ENCODE measurements around the gene SSBP3. TPM values are rescaled to one million over a fixed set of nuclear protein-coding genes. Genes with fewer than 3 reads are reported as not detected.

Gene SSBP3
- total RNA-seq, 2 experiments from 2014 or later, result 16.5 to 44.9 TPM

GRCh38 chr1:54252371-54252936, 153.7 kb downstream of the SSBP3 start:
- no TSS peak for BruUV-seq (replicated peaks)
- Histone ChIP-seq H3K4me2 (ENCODE audit: low read length) (no peak overlapping the region), H3K9me3 (ENCODE audit: low read length) (no peaks in the 10 kb centered on the region), H3K4me1 (ENCODE audit: insufficient read depth, low read length, poor library complexity, severe bottlenecking) (no peaks in the 10 kb centered on the region), H3K9me2 (ENCODE audit: insufficient read depth, low read length) (no peaks in the 10 kb centered on the region), H3K36me3 (ENCODE audit: insufficient read depth, low read length) (no peaks in the 10 kb centered on the region), H3K27ac (ENCODE audit: low read depth, low read length, poor library complexity, severe bottlenecking) (no peak overlapping the region), H4K20me1 (ENCODE audit: insufficient read depth, low read length) (no peaks in the 10 kb centered on the region), H2AFZ (ENCODE audit: low read length) (no peak overlapping the region), H3K4me3 (ENCODE audit: low read depth, low read length, poor library complexity, severe bottlenecking) (no peak overlapping the region), H3K79me2 (ENCODE audit: insufficient read depth, low read depth, low read length) (no peaks in the 10 kb centered on the region)
- ChIA-PET POLR2A (interaction anchor here (0.8 kb wide), 1 partner anchor 25 kb away, joined by 4 read pairs; no protein-coding TSS in a partner anchor), CTCF (ENCODE audit: unreplicated experiment) (no interaction called here)
- DNase-seq (ENCODE audit: low spot score), result no peak
- TF ChIP-seq, protein P1, sequence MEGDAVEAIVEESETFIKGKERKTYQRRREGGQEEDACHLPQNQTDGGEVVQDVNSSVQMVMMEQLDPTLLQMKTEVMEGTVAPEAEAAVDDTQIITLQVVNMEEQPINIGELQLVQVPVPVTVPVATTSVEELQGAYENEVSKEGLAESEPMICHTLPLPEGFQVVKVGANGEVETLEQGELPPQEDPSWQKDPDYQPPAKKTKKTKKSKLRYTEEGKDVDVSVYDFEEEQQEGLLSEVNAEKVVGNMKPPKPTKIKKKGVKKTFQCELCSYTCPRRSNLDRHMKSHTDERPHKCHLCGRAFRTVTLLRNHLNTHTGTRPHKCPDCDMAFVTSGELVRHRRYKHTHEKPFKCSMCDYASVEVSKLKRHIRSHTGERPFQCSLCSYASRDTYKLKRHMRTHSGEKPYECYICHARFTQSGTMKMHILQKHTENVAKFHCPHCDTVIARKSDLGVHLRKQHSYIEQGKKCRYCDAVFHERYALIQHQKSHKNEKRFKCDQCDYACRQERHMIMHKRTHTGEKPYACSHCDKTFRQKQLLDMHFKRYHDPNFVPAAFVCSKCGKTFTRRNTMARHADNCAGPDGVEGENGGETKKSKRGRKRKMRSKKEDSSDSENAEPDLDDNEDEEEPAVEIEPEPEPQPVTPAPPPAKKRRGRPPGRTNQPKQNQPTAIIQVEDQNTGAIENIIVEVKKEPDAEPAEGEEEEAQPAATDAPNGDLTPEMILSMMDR (conservative IDR thresholded peaks at IDR 0.05; ENCODE audit: low read length), result no peak
- no peak for TF ChIP-seq EZH2phosphoT487 (IDR thresholded peaks at IDR 0.05; ENCODE audit: borderline replicate concordance, low read depth, low read length)
- intact Hi-C loops (cut with micrococcal nuclease; ENCODE audit: unreplicated experiment), result no loop called here

- intact Hi-C loops (cut with micrococcal nuclease; ENCODE audit: unreplicated experiment), result no loop called here
- Histone ChIP-seq H3K36me3 (ENCODE audit: insufficient read depth, low read length) (no peaks in the 10 kb centered on the region), H3K9me2 (ENCODE audit: insufficient read depth, low read length) (no peaks in the 10 kb centered on the region), H3K79me2 (ENCODE audit: insufficient read depth, low read depth, low read length) (no peaks in the 10 kb centered on the region), H3K4me2 (ENCODE audit: low read length) (no peak overlapping the region), H4K20me1 (ENCODE audit: insufficient read depth, low read length) (no peaks in the 10 kb centered on the region), H3K9me3 (ENCODE audit: low read length) (no peaks in the 10 kb centered on the region), H3K4me1 (ENCODE audit: insufficient read depth, low read length, poor library complexity, severe bottlenecking) (no peaks in the 10 kb centered on the region), H2AFZ (ENCODE audit: low read length) (no peak overlapping the region), H3K4me3 (ENCODE audit: low read depth, low read length, poor library complexity, severe bottlenecking) (no peak overlapping the region), H3K27ac (ENCODE audit: low read depth, low read length, poor library complexity, severe bottlenecking) (no peak overlapping the region)
- DNase-seq (ENCODE audit: low spot score), result no peak
- no TSS peak for BruUV-seq (replicated peaks)
- TF ChIP-seq, protein P1 (conservative IDR thresholded peaks at IDR 0.05; ENCODE audit: low read length), result no peak
- TF ChIP-seq EZH2phosphoT487 (IDR thresholded peaks at IDR 0.05; ENCODE audit: borderline replicate concordance, low read depth, low read length), result no peak
- POLR2A ChIA-PET, result no interaction called here
- CTCF ChIA-PET (ENCODE audit: unreplicated experiment), result no interaction called here
Observed at GRCh38 chr1:54250670-54251069, 155.5 kb downstream of the SSBP3 start.

GRCh38 chr1:54249819-54250435, 156.3 kb downstream of the SSBP3 start:
- TF ChIP-seq EZH2phosphoT487 (IDR thresholded peaks at IDR 0.05; ENCODE audit: borderline replicate concordance, low read depth, low read length), result no peak
- H3K36me3 ChIP-seq (ENCODE audit: insufficient read depth, low read length), result no peaks in the 10 kb centered on the region
- ChIA-PET POLR2A (no interaction called here), CTCF (ENCODE audit: unreplicated experiment) (no interaction called here)
- no peaks in the 10 kb centered on the region for H3K9me2 ChIP-seq (ENCODE audit: insufficient read depth, low read length)
- intact Hi-C loops (cut with micrococcal nuclease; ENCODE audit: unreplicated experiment), result no loop called here
- H3K27ac ChIP-seq (ENCODE audit: low read depth, low read length, poor library complexity, severe bottlenecking), result no peak overlapping the region
- no peak overlapping the region for H2AFZ ChIP-seq (ENCODE audit: low read length)
- DNase-seq (ENCODE audit: low spot score), result no peak
- BruUV-seq (replicated peaks), result no TSS peak
- H3K9me3 ChIP-seq (ENCODE audit: low read length), result no peaks in the 10 kb centered on the region
- no peak overlapping the region for H3K4me3 ChIP-seq (ENCODE audit: low read depth, low read length, poor library complexity, severe bottlenecking)
- H3K4me1 ChIP-seq (ENCODE audit: insufficient read depth, low read length, poor library complexity, severe bottlenecking), result no peaks in the 10 kb centered on the region
- no peak overlapping the region for H3K4me2 ChIP-seq (ENCODE audit: low read length)
- H4K20me1 ChIP-seq (ENCODE audit: insufficient read depth, low read length), result no peaks in the 10 kb centered on the region
- no peaks in the 10 kb centered on the region for H3K79me2 ChIP-seq (ENCODE audit: insufficient read depth, low read depth, low read length)
